ENCODE data around the gene NDST1. TPM values are rescaled to one million over a fixed set of nuclear protein-coding genes. Genes with fewer than 3 reads are reported as not detected.

Gene NDST1
- total RNA-seq, 1 experiment from 2014 or later = 65.0 TPM

DNA sequence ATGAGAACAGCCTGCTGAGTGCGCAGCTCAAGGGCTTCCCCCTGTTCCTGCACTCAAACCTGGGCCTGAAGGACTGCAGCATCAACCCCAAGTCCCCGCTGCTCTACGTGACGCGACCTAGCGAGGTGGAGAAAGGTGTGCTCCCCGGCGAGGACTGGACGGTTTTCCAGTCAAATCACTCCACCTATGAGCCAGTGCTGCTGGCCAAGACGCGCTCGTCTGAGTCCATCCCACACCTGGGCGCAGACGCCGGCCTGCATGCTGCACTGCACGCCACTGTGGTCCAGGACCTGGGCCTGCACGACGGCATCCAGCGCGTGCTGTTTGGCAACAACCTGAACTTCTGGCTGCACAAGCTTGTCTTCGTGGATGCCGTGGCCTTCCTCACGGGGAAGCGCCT, 19.9 kb downstream of the NDST1 start:
- H3K9me3 ChIP-seq (replicated peaks) = no peaks in the 10 kb centered on the region
- H3K27ac ChIP-seq = no peak overlapping the region
- H3K4me3 ChIP-seq = no peak overlapping the region
- no peak for DNase-seq (ENCODE audit: low read depth in 1 of 2, low spot score in 2 of 2)
- H3K36me3 ChIP-seq = peaks cover 80% of the 10 kb centered on the region
- H3K4me1 ChIP-seq (replicated peaks) = peaks cover 19% of the 10 kb centered on the region
- no peaks in the 10 kb centered on the region for H3K27me3 ChIP-seq (replicated peaks)

- no peaks in the 10 kb centered on the region for H3K27me3 ChIP-seq (replicated peaks)
- peaks cover 7% of the 10 kb centered on the region for H3K4me1 ChIP-seq (replicated peaks)
- no peak overlapping the region for H3K27ac ChIP-seq
- H3K36me3 ChIP-seq = peaks cover 82% of the 10 kb centered on the region
- no peak overlapping the region for H3K4me3 ChIP-seq
- no peak for DNase-seq (ENCODE audit: low read depth in 1 of 2, low spot score in 2 of 2)
- no peaks in the 10 kb centered on the region for H3K9me3 ChIP-seq (replicated peaks)
Measured at GRCh38 chr5:150528924-150529546, 21.1 kb downstream of the NDST1 start.

DNA sequence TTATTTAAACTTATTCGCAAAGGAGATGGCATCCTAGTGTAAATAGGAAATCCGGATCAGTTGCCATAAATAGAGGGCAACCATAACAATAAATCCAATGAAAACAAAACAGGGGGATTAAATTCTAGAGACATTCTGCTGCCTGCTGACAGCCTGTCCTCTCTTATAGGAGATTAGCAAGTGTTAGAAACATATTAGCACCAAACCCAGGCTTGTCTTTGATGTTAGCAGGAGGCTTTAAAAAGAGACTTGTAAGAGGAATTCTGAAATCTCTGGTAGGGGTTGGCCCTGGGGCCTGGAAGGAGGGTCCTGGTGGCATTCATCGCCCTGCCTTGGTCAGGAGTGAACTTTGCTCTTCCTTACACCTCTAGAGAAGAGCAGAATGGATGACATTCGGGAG, 21.6 kb downstream of the NDST1 start:
- Histone ChIP-seq H3K4me1 (replicated peaks) (peaks cover 4% of the 10 kb centered on the region; the same call in 1 of the 2 replicates), H3K27me3 (replicated peaks) (no peaks in the 10 kb centered on the region), H3K36me3 (peaks cover 82% of the 10 kb centered on the region), H3K9me3 (replicated peaks) (no peaks in the 10 kb centered on the region), H3K4me3 (no peak overlapping the region), H3K27ac (no peak overlapping the region)
- DNase-seq (ENCODE audit: low read depth in 1 of 2, low spot score in 2 of 2) = no peak

DNA sequence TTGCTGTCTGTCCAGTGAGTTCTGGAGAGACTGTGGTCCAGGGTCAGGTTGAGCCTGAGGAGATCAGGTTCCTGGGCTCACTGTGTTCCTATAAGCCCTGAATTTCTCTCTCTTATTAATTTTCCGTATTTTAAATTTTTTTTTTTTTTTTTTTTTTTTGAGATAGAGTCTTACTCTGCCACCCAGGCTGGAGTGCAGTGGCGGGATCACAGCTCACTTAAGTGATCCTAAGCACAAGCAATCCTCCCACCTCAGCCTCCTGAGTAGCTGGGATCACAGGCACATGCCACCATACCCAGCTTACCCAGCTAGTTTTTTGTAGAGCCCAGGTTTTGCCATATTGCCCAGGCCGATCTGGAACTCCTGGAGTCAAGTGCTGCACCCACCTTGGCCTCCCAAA, 22.5 kb downstream of the NDST1 start:
- H3K4me1 ChIP-seq (replicated peaks) = peaks cover 4% of the 10 kb centered on the region; the same call in 1 of the 2 replicates
- H3K36me3 ChIP-seq = peaks cover 82% of the 10 kb centered on the region
- no peaks in the 10 kb centered on the region for H3K27me3 ChIP-seq (replicated peaks)
- H3K27ac ChIP-seq = no peak overlapping the region
- DNase-seq (ENCODE audit: low read depth in 1 of 2, low spot score in 2 of 2) = no peak
- no peaks in the 10 kb centered on the region for H3K9me3 ChIP-seq (replicated peaks)
- no peak overlapping the region for H3K4me3 ChIP-seq

DNA sequence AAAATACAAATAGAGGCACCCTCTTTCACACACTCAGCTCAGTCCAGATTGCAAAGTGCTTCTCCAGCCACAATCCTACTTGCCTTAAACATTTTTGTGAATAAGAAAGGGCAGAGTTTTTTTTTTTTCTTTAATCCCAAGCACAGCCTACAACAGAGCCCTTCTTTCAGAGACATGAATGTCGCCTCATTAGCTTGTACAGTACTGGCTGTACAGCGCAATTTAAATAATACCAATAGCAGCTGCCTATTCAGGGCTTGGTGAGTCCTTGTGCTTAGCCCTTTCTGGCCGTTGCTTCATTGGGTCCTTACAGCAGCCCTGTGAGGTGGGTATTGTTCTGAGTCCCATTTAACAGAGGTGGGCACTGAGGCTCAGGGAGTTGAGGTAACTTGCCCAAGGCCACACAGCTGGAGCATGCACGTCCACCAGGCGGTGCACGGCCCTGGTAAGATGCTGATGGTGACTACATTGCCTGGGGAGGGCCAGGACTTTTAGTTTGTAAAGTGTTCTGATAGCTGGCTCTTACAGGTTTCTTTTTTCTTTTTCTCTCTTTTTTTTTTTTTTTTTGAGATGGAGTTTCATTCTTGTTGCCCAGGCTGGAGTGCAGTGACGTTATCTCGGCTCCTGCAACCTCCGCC, 23.1 kb downstream of the NDST1 start:
- Histone ChIP-seq H3K4me1 (replicated peaks) (peaks cover 4% of the 10 kb centered on the region; the same call in 1 of the 2 replicates), H3K36me3 (peaks cover 82% of the 10 kb centered on the region), H3K27me3 (replicated peaks) (no peaks in the 10 kb centered on the region), H3K27ac (no peak overlapping the region), H3K4me3 (no peak overlapping the region), H3K9me3 (replicated peaks) (no peaks in the 10 kb centered on the region)
- no peak for DNase-seq (ENCODE audit: low read depth in 1 of 2, low spot score in 2 of 2)

DNA sequence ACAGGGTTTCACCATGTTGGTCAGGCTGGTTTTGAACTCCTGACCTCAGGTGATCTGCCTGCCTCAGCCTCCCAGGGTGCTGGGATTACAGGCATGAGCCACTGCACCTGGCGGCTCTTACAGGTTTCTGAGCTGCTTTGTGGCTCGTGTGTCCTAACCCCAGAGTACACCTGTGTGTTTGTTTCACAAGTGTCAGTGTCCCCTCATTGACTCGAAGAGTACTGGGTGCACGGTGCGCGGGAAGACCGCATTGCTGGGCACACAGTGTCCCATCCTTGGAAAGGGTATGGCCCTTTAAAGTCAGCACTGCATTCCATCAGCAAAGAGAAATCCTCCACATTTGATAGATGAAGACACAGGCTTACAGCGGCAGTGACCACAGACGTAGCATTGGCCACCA, 23.8 kb downstream of the NDST1 start:
- no peaks in the 10 kb centered on the region for H3K27me3 ChIP-seq (replicated peaks)
- no peak overlapping the region for H3K27ac ChIP-seq
- no peaks in the 10 kb centered on the region for H3K9me3 ChIP-seq (replicated peaks)
- DNase-seq (ENCODE audit: low read depth in 1 of 2, low spot score in 2 of 2) = no peak
- no peak overlapping the region for H3K4me3 ChIP-seq
- peaks cover 4% of the 10 kb centered on the region; the same call in 1 of the 2 replicates for H3K4me1 ChIP-seq (replicated peaks)
- H3K36me3 ChIP-seq = peaks cover 85% of the 10 kb centered on the region

- peaks cover 85% of the 10 kb centered on the region for H3K36me3 ChIP-seq
- H3K4me1 ChIP-seq (replicated peaks) = peaks cover 4% of the 10 kb centered on the region; the same call in 1 of the 2 replicates
- no peak overlapping the region for H3K27ac ChIP-seq
- H3K9me3 ChIP-seq (replicated peaks) = no peaks in the 10 kb centered on the region
- no peak for DNase-seq (ENCODE audit: low read depth in 1 of 2, low spot score in 2 of 2)
- H3K27me3 ChIP-seq (replicated peaks) = no peaks in the 10 kb centered on the region
- no peak overlapping the region for H3K4me3 ChIP-seq
Measured at GRCh38 chr5:150532151-150532550, 24.2 kb downstream of the NDST1 start.

DNA sequence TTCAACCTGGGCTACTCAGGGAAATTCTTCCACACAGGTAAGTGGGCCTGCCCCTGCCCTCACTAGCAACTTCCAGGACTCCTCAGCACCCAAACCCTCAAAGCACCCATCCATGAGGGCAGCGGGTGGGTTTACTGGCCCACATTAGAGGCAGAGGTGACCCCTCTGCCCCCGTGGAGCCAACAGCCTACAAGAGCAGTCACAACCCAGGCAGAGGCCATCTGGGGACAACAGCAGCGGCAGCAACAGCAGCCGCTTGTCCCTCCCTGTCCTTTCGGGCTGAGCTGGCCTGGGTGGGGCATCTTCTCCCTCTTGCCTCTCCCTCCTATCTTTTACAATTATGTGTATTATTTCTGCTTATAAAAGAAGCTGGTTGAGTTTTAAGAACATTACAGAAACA, 25.1 kb downstream of the NDST1 start:
- no peaks in the 10 kb centered on the region for H3K27me3 ChIP-seq (replicated peaks)
- H3K4me3 ChIP-seq = no peak overlapping the region
- DNase-seq (ENCODE audit: low read depth in 1 of 2, low spot score in 2 of 2) = no peak
- H3K4me1 ChIP-seq (replicated peaks) = peaks cover 4% of the 10 kb centered on the region; the same call in 1 of the 2 replicates
- H3K27ac ChIP-seq = no peak overlapping the region
- H3K36me3 ChIP-seq = peaks cover 85% of the 10 kb centered on the region
- H3K9me3 ChIP-seq (replicated peaks) = no peaks in the 10 kb centered on the region

- H3K4me1 ChIP-seq (replicated peaks) = peaks cover under 1% of the 10 kb centered on the region
- peaks cover 88% of the 10 kb centered on the region for H3K36me3 ChIP-seq
- no peaks in the 10 kb centered on the region for H3K27me3 ChIP-seq (replicated peaks)
- no peaks in the 10 kb centered on the region for H3K9me3 ChIP-seq (replicated peaks)
- DNase-seq (ENCODE audit: low read depth in 1 of 2, low spot score in 2 of 2) = no peak
- H3K4me3 ChIP-seq = no peak overlapping the region
- no peak overlapping the region for H3K27ac ChIP-seq
Measured at GRCh38 chr5:150534811-150535210, 26.9 kb downstream of the NDST1 start.

GRCh38 chr5:150535611-150536010, 27.7 kb downstream of the NDST1 start:
- peaks cover 8% of the 10 kb centered on the region for H3K4me1 ChIP-seq (replicated peaks)
- H3K36me3 ChIP-seq = peaks cover 91% of the 10 kb centered on the region
- DNase-seq (ENCODE audit: low read depth in 1 of 2, low spot score in 2 of 2) = no peak
- no peaks in the 10 kb centered on the region for H3K27me3 ChIP-seq (replicated peaks)
- no peak overlapping the region for H3K27ac ChIP-seq
- H3K4me3 ChIP-seq = no peak overlapping the region
- H3K9me3 ChIP-seq (replicated peaks) = no peaks in the 10 kb centered on the region

GRCh38 chr5:150538007-150538917, 30.3 kb downstream of the NDST1 start:
- H3K36me3 ChIP-seq = peaks cover 97% of the 10 kb centered on the region
- H3K27me3 ChIP-seq (replicated peaks) = no peaks in the 10 kb centered on the region
- DNase-seq (ENCODE audit: low read depth in 1 of 2, low spot score in 2 of 2) = no peak
- no peak overlapping the region for H3K27ac ChIP-seq
- H3K4me3 ChIP-seq = no peak overlapping the region
- H3K4me1 ChIP-seq (replicated peaks) = peaks cover 24% of the 10 kb centered on the region
- no peaks in the 10 kb centered on the region for H3K9me3 ChIP-seq (replicated peaks)

DNA sequence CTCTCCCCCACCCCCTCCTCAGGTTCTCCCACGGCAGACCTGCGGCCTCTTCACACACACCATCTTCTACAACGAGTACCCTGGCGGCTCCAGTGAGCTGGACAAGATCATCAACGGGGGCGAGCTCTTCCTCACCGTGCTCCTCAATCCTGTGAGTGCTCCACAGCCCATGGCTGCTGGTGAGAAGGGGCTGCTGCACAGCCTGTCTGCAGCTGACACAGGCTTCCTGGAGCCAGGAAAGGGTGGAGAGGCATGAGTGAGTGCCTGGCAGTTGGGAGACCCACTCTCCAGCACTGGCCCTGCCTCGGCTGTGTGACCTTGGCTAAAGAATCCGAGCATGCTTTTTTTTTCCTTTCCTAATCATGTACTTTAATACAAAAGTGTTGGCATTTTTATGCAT, 31.3 kb downstream of the NDST1 start:
- Histone ChIP-seq H3K27me3 (replicated peaks) (no peaks in the 10 kb centered on the region), H3K4me1 (replicated peaks) (peaks cover 27% of the 10 kb centered on the region), H3K4me3 (no peak overlapping the region), H3K27ac (no peak overlapping the region), H3K36me3 (peaks cover 95% of the 10 kb centered on the region), H3K9me3 (replicated peaks) (no peaks in the 10 kb centered on the region)
- no peak for DNase-seq (ENCODE audit: low read depth in 1 of 2, low spot score in 2 of 2)

DNA sequence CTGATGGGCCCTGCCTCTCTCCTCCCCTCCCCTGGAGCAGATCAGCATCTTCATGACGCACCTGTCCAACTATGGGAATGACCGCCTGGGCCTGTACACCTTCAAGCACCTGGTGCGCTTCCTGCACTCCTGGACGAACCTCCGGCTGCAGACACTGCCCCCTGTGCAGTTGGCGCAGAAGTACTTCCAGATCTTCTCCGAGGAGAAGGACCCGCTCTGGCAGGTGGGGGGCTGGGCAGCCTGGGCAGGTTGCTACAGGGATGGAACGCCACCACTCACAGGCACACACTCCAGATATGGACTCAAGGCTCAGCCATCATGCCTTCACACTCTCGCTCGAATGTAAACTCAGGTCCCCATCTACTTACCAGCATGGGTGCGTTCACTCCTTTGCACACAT, 32.1 kb downstream of the NDST1 start:
- Histone ChIP-seq H3K4me3 (no peak overlapping the region), H3K36me3 (peaks cover 95% of the 10 kb centered on the region), H3K4me1 (replicated peaks) (peaks cover 33% of the 10 kb centered on the region), H3K27ac (no peak overlapping the region), H3K9me3 (replicated peaks) (no peaks in the 10 kb centered on the region), H3K27me3 (replicated peaks) (no peaks in the 10 kb centered on the region)
- no peak for DNase-seq (ENCODE audit: low read depth in 1 of 2, low spot score in 2 of 2)
